SK-N-SH (cell line): Measurements from ENCODE around the gene ZNF529. TPM values are rescaled to one million over a fixed set of nuclear protein-coding genes. Genes with fewer than 3 reads are reported as not detected.
A peak's percentile ranks its signal among the peaks of the same experiment; 100 is the strongest.

Source experiments
- CTCF ChIA-PET: fragments of 300-600, 350-600 bp; formaldehyde crosslinking; extraction: SDS; loops from one replicate; lab custom pipeline; 2021; lab: Yijun Ruan, JAX
- POLR2A ChIA-PET: fragments of 350-600 bp; sonication (Branson Sonifier 250); formaldehyde crosslinking; extraction: SDS; loops from one replicate; lab custom pipeline; 2020; ENCODE audit warnings: antibody characterized with exemption, inconsistent platforms; lab: Yijun Ruan, JAX
- DNase-seq: peaks from one replicate; pipeline ENCODE4 v3.0.0; 2012
- H2AFZ ChIP-seq: fragments of 200-600 bp; sonication (generic); 2 replicates; pipeline ENCODE4 v1.8.1; 2016; ENCODE audit warnings: antibody characterized with exemption, mild to moderate bottlenecking, low read depth
- H3F3A ChIP-seq: fragments of 200-600 bp; sonication (generic); replicated peaks from 2 replicates; pipeline ENCODE3; 2016; ENCODE audit warnings: antibody characterized with exemption, mild to moderate bottlenecking; ENCODE audit not compliant: insufficient read depth
- H3K27ac ChIP-seq, 2 experiments: fragments of 200-500 bp in 1 of 2; fragments of 200-600 bp in 1 of 2; sonication (Bioruptor generic) in 1 of 2; sonication (generic), shearing (Covaris generic) in 1 of 2; 2 replicates each; pipeline versions ENCODE4 v1.5.1 to v1.6.1; 2014 to 2016; ENCODE audit warnings: low read depth in 2 of 2, inconsistent platforms in 1 of 2, low read length in 1 of 2, mild to moderate bottlenecking in 1 of 2, mixed read lengths in 1 of 2
- H3K27me3 ChIP-seq: fragments of 200-600 bp; sonication (generic), shearing (Covaris generic); 2 replicates; pipeline ENCODE4 v1.6.1; 2016; ENCODE audit warnings: mixed run types; ENCODE audit not compliant: insufficient read depth
- H3K36me3 ChIP-seq, 2 experiments: fragments of 200-500 bp in 1 of 2; fragments of 200-600 bp in 1 of 2; sonication (Bioruptor generic) in 1 of 2; sonication (generic) in 1 of 2; replicated peaks in 1 of 2; 2 replicates each; pipeline versions ENCODE3 to v1.5.1; 2014 to 2016; ENCODE audit warnings: low read length in 1 of 2, mild to moderate bottlenecking in 1 of 2; ENCODE audit not compliant: insufficient read depth in 2 of 2, control insufficient read depth in 1 of 2
- H3K4me1 ChIP-seq, 2 experiments: fragments of 200-500 bp in 1 of 2; fragments of 200-600 bp in 1 of 2; sonication (Bioruptor generic) in 1 of 2; sonication (generic), shearing (Covaris generic) in 1 of 2; 2 replicates each; pipeline versions ENCODE4 v1.5.1 to v1.6.1; 2014 to 2016; ENCODE audit warnings: low read depth in 1 of 2, low read length in 1 of 2, mixed run types in 1 of 2; ENCODE audit not compliant: insufficient read depth in 2 of 2, control insufficient read depth in 1 of 2
- H3K4me2 ChIP-seq: fragments of 200-600 bp; sonication (generic), shearing (Covaris generic); 2 replicates; pipeline ENCODE4 v1.6.1; 2017; ENCODE audit warnings: mixed run types
- H3K4me3 ChIP-seq, 2 experiments: fragments of 200-500 bp in 1 of 2; fragments of 200-600 bp in 1 of 2; sonication (Bioruptor generic) in 1 of 2; sonication (generic), shearing (Covaris generic) in 1 of 2; 2 replicates each; pipeline versions ENCODE4 v1.5.1 to v1.8.1; 2014 to 2016; ENCODE audit warnings: low read depth in 2 of 2, inconsistent platforms in 1 of 2, low read length in 1 of 2, mild to moderate bottlenecking in 1 of 2, mixed read lengths in 1 of 2, moderate library complexity in 1 of 2
- H3K79me2 ChIP-seq: fragments of 200-600 bp; sonication (generic); 2 replicates; pipeline ENCODE4 v1.8.1; 2017; ENCODE audit warnings: mild to moderate bottlenecking; ENCODE audit not compliant: insufficient read depth
- H3K9ac ChIP-seq: fragments of 200-600 bp; sonication (generic); 2 replicates; pipeline ENCODE4 v1.6.1; 2017; ENCODE audit warnings: mixed run types
- H3K9me2 ChIP-seq: fragments of 200-600 bp; sonication (generic); 2 replicates; pipeline ENCODE4 v1.6.1; 2017; ENCODE audit warnings: mixed run types
- H3K9me3 ChIP-seq: fragments of 200-600 bp; sonication (generic); 2 replicates; pipeline ENCODE4 v1.6.1; 2017; ENCODE audit warnings: mixed run types, mild to moderate bottlenecking, moderate library complexity
- H4K20me1 ChIP-seq: fragments of 200-600 bp; sonication (generic); 2 replicates; pipeline ENCODE4 v1.6.1; 2017; ENCODE audit warnings: mild to moderate bottlenecking, mixed run types; ENCODE audit not compliant: insufficient read depth
- ELF1 ChIP-seq: IDR thresholded peaks from 2 replicates; pipeline ENCODE4 v1.4.0; 2012
- EP300 ChIP-seq, 2 experiments: IDR thresholded peaks; 2 replicates each; pipeline versions ENCODE4 v1.4.0 to v1.6.1; 2012; ENCODE audit warnings: borderline replicate concordance in 1 of 2, low read depth in 1 of 2, low read length in 1 of 2
- EZH2phosphoT487 ChIP-seq: fragments of 200-600 bp; sonication (generic); IDR thresholded peaks from 2 replicates; pipeline ENCODE4 v1.6.1; 2017; ENCODE audit warnings: low read depth, mixed run types, mild to moderate bottlenecking, antibody characterized with exemption, moderate library complexity, borderline replicate concordance
- FOXJ3 ChIP-seq: sonication (generic); formaldehyde crosslinking; IDR thresholded peaks from 2 replicates; pipeline ENCODE4 v1.5.1; 2020; ENCODE audit warnings: mild to moderate bottlenecking, missing genetic modification reagents
- FOXM1 ChIP-seq: IDR thresholded peaks from 2 replicates; pipeline ENCODE4 v1.4.0; 2012; ENCODE audit warnings: low read depth, mild to moderate bottlenecking
- GABPA ChIP-seq: IDR thresholded peaks from 2 replicates; pipeline ENCODE4 v1.4.0; 2012; ENCODE audit warnings: low read depth, mild to moderate bottlenecking
- JUND ChIP-seq: IDR thresholded peaks from 2 replicates; pipeline ENCODE4 v1.4.0; 2012
- MXI1 ChIP-seq: IDR thresholded peaks from 2 replicates; pipeline ENCODE4 v1.6.1; 2012; ENCODE audit warnings: mild to moderate bottlenecking, low read depth, low read length, improper control_type of control experiment
- NFIC ChIP-seq: IDR thresholded peaks from 2 replicates; pipeline ENCODE4 v1.4.0; 2012; ENCODE audit warnings: borderline replicate concordance
- NRF1 ChIP-seq: IDR thresholded peaks from 2 replicates; pipeline ENCODE4 v1.6.1; 2012; ENCODE audit warnings: low read depth, mild to moderate bottlenecking, low read length
- POLR2AphosphoS5 ChIP-seq: IDR thresholded peaks from 2 replicates; pipeline ENCODE4 v1.6.1; 2012; ENCODE audit warnings: low read depth, low read length
- RAD21 ChIP-seq: IDR thresholded peaks from 2 replicates; pipeline ENCODE4 v1.6.1; 2012; ENCODE audit warnings: mild to moderate bottlenecking, low read length
- RCOR1 ChIP-seq: fragments of 150-350 bp; IDR thresholded peaks from 2 replicates; pipeline ENCODE4 v1.6.1; 2017; ENCODE audit warnings: antibody characterized with exemption, low read length
- RFX5 ChIP-seq: IDR thresholded peaks from 2 replicates; pipeline ENCODE4 v1.6.1; 2012; ENCODE audit warnings: mild to moderate bottlenecking, improper control_type of control experiment, low read length
- SIN3A ChIP-seq: IDR thresholded peaks from 2 replicates; pipeline ENCODE4 v1.6.1; 2012; ENCODE audit warnings: low read depth, mild to moderate bottlenecking, low read length, moderate library complexity, borderline replicate concordance
- SMC3 ChIP-seq: IDR thresholded peaks from 2 replicates; pipeline ENCODE4 v1.6.1; 2012; ENCODE audit warnings: low read depth, low read length, improper control_type of control experiment
- TCF12 ChIP-seq: IDR thresholded peaks from 2 replicates; pipeline ENCODE4 v1.4.0; 2012
- YY1 ChIP-seq: IDR thresholded peaks from 2 replicates; pipeline ENCODE4 v1.4.0; 2012; ENCODE audit warnings: low read depth, mild to moderate bottlenecking
- WGBS: methylation state at CpG from one replicate; pipeline ENCODE4 v1.1.6; 2017; ENCODE audit warnings: low lambda C conversion rate; 5-methylcytosine and 5-hydroxymethylcytosine counted together
- polyA plus RNA-seq, 3 experiments: library from polyadenylated mRNA; depleted of rRNA; stranded (reverse); fragments of >200 nt; gene quantifications; 2 replicates each; pipeline ENCODE4 v1.2.3, GENCODE V29; 2012
- TF ChIP-seq, protein P1 (sequence below): IDR thresholded peaks from 2 replicates; pipeline ENCODE4 v1.4.0; 2012; ENCODE audit warnings: low read depth, borderline replicate concordance
- TF ChIP-seq, protein P2 (sequence below): IDR thresholded peaks from 2 replicates; pipeline ENCODE4 v1.4.0; 2012; ENCODE audit warnings: low read depth, borderline replicate concordance
- TF ChIP-seq, protein P3 (sequence below): fragments of 200-600 bp; sonication (generic); IDR thresholded peaks from 2 replicates; pipeline ENCODE4 v1.6.1; 2017; ENCODE audit warnings: antibody characterized with exemption, mild to moderate bottlenecking, moderate library complexity
- TF ChIP-seq, protein P4 (sequence below): IDR thresholded peaks from 2 replicates; pipeline ENCODE4; 2012
- TF ChIP-seq, protein P5 (sequence below): fragments of 150-350 bp; IDR thresholded peaks from 2 replicates; pipeline ENCODE4 v1.6.1; 2017; ENCODE audit warnings: antibody characterized with exemption, low read length, low read depth, borderline replicate concordance
- TF ChIP-seq, protein P6 (sequence below): IDR thresholded peaks from 2 replicates; pipeline ENCODE4 v1.4.0; 2012; ENCODE audit warnings: low read depth
- TF ChIP-seq, protein P7 (sequence below): fragments of 150-350 bp; IDR thresholded peaks from 2 replicates; pipeline ENCODE4 v1.6.1; 2016; ENCODE audit warnings: mild to moderate bottlenecking, low read depth, low read length

The ZNF529 gene
- polyA plus RNA-seq (2012; rRNA removed), result 5.6 and 8.6 TPM in 2 replicates
- 6.1 TPM in 2 replicates for polyA plus RNA-seq (2012; cell fraction: cytosol; rRNA removed)
- 12.8 and 18.7 TPM in 2 replicates for polyA plus RNA-seq (2012; cell fraction: nucleus; rRNA removed)

DNA sequence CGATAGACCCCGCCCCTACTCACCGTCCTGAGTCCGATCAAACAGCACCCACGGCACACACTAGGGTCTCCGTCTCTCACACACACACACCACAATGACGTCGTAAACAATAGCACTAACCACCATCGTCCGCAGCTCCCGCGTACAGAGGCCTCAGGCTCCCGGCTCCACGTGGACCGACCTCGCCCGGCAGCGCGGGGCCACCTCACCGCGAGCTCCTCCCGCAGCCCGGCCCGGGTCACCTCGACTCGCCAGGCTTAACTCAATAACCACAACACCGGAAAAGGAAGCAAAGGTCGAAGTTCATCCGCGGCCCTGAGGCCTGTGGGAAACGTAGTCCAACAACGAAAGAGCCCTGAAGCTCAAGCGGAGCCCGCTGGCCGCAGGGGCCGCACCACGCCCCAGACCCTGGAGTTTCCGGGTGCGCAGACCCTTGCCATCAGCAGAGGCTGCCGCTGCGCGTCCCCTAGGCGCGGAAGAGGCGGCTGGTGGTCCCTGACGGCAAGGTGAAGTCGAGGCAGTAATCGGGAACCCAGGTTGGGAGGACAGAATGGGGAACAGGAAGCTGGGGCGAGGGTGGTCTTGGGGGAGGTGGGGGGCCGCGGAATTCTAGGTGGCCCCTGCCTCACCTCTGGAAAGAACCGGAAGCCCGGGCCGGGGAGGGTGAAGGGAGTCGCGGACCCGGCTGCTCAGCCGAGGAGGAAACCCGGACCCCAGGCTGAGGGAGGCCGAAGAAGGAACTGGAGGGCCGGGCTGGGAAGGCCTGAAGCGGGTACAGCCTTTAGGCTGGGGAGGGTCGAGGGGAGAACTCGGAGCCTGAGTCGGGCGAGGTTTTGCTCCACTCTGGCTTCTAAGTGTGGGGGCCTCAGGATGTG lies at the start of gene ZNF529:
Gene ZNF529 (minus strand): TSS at position 273 of the 875 bp plus-strand sequence. CDS start 946 bp downstream, outside the sequence.
- no peaks in the 10 kb centered on the region for H3K9me3 ChIP-seq
- H3K27me3 ChIP-seq, result no peaks in the 10 kb centered on the region
- H3K79me2 ChIP-seq, result peaks cover 81% of the 10 kb centered on the region
- POLR2A ChIA-PET, result interaction anchor here (0.8 to 2.7 kb wide), 12 partner anchors 9 to 358 kb away, joined by 3 to 21 read pairs (median 4); partner anchors contain the start of genes ZFP14, ZNF260, ZNF345 and ZNF382
- CTCF ChIA-PET, result no interaction called here
- peak within 1 kb of the TSS; percentile 71 to 79 for H3K27ac ChIP-seq
- H3K4me1 ChIP-seq, result peaks cover 0 to 6% of the 10 kb centered on the region in 2 experiments; a peak in 3 of 4 replicates
- peak within 1 kb of the TSS; percentile 81 to 99 for H3K4me3 ChIP-seq
- peak within 1 kb of the TSS; percentile 97 for H2AFZ ChIP-seq
- 2% methylated on average over 38 of the region's 66 CpGs for WGBS
- peak; percentile 94 for DNase-seq
- peak within 1 kb of the TSS; percentile 77 for H3K4me2 ChIP-seq
- no peaks in the 10 kb centered on the region for H3K9me2 ChIP-seq
- H3K9ac ChIP-seq, result peak within 1 kb of the TSS; percentile 91
- H3F3A ChIP-seq, result peaks cover 9% of the 10 kb centered on the region
- no peaks in the 10 kb centered on the region for H4K20me1 ChIP-seq
- H3K36me3 ChIP-seq, result peaks cover 10 to 59% of the 10 kb centered on the region in 2 experiments
- TF ChIP-seq, protein P1, sequence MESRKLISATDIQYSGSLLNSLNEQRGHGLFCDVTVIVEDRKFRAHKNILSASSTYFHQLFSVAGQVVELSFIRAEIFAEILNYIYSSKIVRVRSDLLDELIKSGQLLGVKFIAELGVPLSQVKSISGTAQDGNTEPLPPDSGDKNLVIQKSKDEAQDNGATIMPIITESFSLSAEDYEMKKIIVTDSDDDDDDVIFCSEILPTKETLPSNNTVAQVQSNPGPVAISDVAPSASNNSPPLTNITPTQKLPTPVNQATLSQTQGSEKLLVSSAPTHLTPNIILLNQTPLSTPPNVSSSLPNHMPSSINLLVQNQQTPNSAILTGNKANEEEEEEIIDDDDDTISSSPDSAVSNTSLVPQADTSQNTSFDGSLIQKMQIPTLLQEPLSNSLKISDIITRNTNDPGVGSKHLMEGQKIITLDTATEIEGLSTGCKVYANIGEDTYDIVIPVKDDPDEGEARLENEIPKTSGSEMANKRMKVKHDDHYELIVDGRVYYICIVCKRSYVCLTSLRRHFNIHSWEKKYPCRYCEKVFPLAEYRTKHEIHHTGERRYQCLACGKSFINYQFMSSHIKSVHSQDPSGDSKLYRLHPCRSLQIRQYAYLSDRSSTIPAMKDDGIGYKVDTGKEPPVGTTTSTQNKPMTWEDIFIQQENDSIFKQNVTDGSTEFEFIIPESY, result peak; percentile 38; the same call in 1 of the 2 replicates
- TF ChIP-seq SIN3A (peak; percentile 89; the same call in 1 of the 2 replicates), SMC3 (no peak), TCF12 (no peak; the same call in 1 of the 2 replicates), FOXM1 (no peak), MXI1 (peak; percentile 97), POLR2AphosphoS5 (peak; percentile 94), GABPA (peak; percentile 96), YY1 (peak; percentile 34; the same call in 1 of the 2 replicates), ELF1 (peak; percentile 80), RCOR1 (no peak), RFX5 (no peak), EZH2phosphoT487 (no peak), NRF1 (no peak), RAD21 (no peak; the same call in 1 of the 2 replicates), FOXJ3 (CRISPR knock-in tag) (no peak; the same call in 1 of the 2 replicates), JUND (no peak), EP300 (IDR thresholded peaks at IDR 0.05; ENCODE audit: borderline replicate concordance in 1 of 2, low read depth in 1 of 2, low read length in 1 of 2) (no peak), NFIC (no peak)
- TF ChIP-seq, protein P2, sequence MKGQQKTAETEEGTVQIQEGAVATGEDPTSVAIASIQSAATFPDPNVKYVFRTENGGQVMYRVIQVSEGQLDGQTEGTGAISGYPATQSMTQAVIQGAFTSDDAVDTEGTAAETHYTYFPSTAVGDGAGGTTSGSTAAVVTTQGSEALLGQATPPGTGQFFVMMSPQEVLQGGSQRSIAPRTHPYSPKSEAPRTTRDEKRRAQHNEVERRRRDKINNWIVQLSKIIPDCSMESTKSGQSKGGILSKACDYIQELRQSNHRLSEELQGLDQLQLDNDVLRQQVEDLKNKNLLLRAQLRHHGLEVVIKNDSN, result no peak
- TF ChIP-seq, protein P3, sequence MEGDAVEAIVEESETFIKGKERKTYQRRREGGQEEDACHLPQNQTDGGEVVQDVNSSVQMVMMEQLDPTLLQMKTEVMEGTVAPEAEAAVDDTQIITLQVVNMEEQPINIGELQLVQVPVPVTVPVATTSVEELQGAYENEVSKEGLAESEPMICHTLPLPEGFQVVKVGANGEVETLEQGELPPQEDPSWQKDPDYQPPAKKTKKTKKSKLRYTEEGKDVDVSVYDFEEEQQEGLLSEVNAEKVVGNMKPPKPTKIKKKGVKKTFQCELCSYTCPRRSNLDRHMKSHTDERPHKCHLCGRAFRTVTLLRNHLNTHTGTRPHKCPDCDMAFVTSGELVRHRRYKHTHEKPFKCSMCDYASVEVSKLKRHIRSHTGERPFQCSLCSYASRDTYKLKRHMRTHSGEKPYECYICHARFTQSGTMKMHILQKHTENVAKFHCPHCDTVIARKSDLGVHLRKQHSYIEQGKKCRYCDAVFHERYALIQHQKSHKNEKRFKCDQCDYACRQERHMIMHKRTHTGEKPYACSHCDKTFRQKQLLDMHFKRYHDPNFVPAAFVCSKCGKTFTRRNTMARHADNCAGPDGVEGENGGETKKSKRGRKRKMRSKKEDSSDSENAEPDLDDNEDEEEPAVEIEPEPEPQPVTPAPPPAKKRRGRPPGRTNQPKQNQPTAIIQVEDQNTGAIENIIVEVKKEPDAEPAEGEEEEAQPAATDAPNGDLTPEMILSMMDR, result no peak
- TF ChIP-seq, protein P4, sequence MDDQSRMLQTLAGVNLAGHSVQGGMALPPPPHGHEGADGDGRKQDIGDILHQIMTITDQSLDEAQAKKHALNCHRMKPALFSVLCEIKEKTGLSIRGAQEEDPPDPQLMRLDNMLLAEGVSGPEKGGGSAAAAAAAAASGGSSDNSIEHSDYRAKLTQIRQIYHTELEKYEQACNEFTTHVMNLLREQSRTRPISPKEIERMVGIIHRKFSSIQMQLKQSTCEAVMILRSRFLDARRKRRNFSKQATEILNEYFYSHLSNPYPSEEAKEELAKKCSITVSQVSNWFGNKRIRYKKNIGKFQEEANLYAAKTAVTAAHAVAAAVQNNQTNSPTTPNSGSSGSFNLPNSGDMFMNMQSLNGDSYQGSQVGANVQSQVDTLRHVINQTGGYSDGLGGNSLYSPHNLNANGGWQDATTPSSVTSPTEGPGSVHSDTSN, result no peak
- TF ChIP-seq, protein P5, sequence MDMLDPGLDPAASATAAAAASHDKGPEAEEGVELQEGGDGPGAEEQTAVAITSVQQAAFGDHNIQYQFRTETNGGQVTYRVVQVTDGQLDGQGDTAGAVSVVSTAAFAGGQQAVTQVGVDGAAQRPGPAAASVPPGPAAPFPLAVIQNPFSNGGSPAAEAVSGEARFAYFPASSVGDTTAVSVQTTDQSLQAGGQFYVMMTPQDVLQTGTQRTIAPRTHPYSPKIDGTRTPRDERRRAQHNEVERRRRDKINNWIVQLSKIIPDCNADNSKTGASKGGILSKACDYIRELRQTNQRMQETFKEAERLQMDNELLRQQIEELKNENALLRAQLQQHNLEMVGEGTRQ, result no peak
- TF ChIP-seq, protein P6, sequence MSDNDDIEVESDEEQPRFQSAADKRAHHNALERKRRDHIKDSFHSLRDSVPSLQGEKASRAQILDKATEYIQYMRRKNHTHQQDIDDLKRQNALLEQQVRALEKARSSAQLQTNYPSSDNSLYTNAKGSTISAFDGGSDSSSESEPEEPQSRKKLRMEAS, result peak; percentile 97
- TF ChIP-seq, protein P7, sequence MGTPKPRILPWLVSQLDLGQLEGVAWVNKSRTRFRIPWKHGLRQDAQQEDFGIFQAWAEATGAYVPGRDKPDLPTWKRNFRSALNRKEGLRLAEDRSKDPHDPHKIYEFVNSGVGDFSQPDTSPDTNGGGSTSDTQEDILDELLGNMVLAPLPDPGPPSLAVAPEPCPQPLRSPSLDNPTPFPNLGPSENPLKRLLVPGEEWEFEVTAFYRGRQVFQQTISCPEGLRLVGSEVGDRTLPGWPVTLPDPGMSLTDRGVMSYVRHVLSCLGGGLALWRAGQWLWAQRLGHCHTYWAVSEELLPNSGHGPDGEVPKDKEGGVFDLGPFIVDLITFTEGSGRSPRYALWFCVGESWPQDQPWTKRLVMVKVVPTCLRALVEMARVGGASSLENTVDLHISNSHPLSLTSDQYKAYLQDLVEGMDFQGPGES, result no peak
